ENCODE results near the gene PRELID2.
A peak's percentile ranks its signal among the peaks of the same experiment; 100 is the strongest.
"Not testable (repeated sequence)": the region's sequence is repeated elsewhere in the genome, so short reads cannot be mapped to it uniquely, and the experiment has no call there.

PRELID2 gene

DNA sequence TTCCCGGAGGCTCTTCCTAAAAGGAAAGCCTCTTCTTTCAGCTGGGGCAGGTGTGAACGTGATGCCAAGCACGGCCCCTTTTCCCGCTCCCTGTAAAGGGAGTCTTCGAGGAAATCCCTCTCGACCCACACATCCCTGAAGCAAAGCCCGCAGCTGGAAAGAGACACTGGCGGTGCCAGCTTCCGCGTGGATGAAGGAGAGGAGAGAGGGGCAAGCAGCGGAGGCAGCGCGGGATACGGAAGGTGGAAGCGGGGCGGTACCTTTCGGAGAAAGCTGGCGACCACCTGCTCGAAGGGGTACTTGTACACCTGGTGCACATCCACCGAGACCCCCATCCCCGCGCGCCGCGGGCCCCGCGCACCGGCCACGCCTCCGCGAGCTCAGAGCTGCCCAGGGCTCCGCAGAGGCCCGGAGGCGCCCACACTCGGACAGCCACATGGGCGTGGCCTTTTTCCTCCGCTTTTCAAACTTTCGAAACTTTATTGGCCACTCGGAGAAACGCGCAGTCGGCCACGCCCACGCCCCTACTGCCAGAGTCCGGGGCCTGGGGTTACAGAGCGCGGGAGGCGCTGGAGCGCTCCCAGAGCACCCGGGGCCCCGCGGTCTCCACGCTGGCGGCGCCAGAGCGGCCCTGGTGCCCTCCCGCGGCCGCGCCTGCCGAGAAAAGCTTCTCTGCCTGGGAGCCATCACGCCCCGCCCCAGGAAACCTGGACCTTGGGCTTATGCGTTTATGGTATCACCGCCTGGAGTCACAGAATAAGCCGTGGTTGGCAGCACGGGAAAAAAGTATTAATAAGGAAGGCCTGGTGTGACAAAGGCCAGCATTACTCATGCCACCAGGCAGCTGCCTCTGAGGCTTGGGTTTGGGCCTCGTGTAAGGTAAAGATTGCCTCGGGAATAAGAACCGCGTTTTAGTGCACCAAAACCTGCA, at the start of gene PRELID2:
PRELID2 (minus strand) TSS at position 426 of the 931 bp plus-strand sequence; CDS start at position 335, 91 bp downstream.
- peak within 1 kb of the TSS; percentile 50 to 84 (median 73) for H3K4me3 ChIP-seq
- H3K27ac ChIP-seq = peak within 1 kb of the TSS in 17 of 21 experiments; percentile 21 to 80 (median 73)

- Histone ChIP-seq H3K27ac (no peak overlapping the region), H3K4me3 (no peak overlapping the region)
Measured at GRCh38 chr5:145874765-145875164, 39.6 kb upstream of the PRELID2 start.

DNA sequence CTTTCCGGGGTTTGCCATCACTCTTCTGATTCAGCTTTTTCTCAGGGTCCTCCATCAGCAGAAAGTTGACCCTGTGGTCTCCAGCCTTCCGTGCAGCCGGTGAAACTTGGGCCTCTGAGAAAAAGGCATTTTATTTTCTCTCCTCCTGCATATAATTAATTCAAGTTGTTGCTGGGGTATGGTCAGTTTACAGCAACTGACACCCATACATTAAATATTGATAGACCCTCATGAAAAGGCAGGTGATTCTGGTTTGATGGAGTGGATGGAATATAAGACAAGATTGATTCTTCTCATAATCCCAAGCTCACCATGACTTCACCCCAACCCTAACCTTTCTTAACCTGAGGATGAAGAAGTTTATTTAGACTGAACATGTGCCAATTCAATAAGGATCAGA, 37.8 kb upstream of the PRELID2 start, which contains the start of gene GRXCR2:
GRXCR2 (minus strand) TSS at position 101 of the 400 bp plus-strand sequence; CDS start at position 55, 46 bp downstream.
- Histone ChIP-seq H3K27ac (no peak within 1 kb of the TSS), H3K4me3 (no peak within 1 kb of the TSS)

DNA sequence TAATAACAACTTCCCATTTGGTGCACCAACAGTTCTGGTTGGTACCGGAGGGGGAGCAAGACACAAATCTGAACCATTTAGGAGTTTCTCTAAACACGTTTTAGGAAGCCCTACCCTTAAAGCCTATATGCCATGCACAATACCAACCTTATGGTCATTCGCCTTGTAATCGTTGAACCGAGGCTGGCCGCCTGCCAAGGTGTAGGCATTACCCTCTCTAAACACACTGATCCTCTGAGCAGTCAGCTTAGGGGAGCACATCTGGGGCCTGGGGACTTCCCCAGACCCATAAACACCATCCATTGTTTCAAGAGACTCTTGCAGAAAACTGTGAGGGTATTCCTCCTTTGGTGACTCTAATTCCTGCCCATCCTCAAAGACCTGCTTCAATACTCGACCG, 37.3 kb upstream of the PRELID2 start:
- no peak overlapping the region for H3K4me3 ChIP-seq

GRCh38 chr5:145869753-145870152, 34.6 kb upstream of the PRELID2 start:
- Histone ChIP-seq H3K4me3 (no peak overlapping the region), H3K27ac (no peak overlapping the region)

More for the DNA sequence above, 37.3 kb upstream of the PRELID2 start:
- no peak overlapping the region for H3K27ac ChIP-seq

DNA sequence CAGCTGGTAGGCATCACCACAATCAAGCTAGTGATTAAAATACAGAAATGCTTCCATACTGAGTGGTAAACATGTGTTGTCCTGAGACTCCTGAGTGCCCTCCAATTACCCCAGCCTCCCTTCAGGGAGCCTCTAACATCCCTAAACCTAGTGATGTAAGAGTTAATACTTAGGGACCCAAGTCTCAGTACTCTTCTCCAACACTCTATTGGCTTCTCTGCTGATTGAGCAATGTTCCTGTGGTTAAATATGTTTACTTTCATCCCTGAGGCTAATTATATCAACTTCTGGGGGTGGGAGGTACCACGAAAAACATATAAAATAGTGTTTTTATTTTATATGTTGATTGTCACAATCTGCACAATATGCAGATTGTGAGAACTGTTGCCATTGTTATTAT, 32.7 kb upstream of the PRELID2 start:
- no peak overlapping the region for H3K27ac ChIP-seq

GRCh38 chr5:145864432-145864831, 29.3 kb upstream of the PRELID2 start:
- H3K27ac ChIP-seq = not testable (repeated sequence)

More for the DNA sequence above, 32.7 kb upstream of the PRELID2 start:
- H3K4me3 ChIP-seq = no peak overlapping the region

GRCh38 chr5:145863003-145863402, 27.9 kb upstream of the PRELID2 start:
- Histone ChIP-seq H3K4me3 (no peak overlapping the region), H3K27ac (no peak overlapping the region)

More at GRCh38 chr5:145864432-145864831, 29.3 kb upstream of the PRELID2 start:
- not testable (repeated sequence) for H3K4me3 ChIP-seq

GRCh38 chr5:145859897-145860296, 24.8 kb upstream of the PRELID2 start:
- Histone ChIP-seq H3K4me3 (no peak overlapping the region), H3K27ac (no peak overlapping the region)

GRCh38 chr5:145859453-145859852, 24.3 kb upstream of the PRELID2 start:
- Histone ChIP-seq H3K4me3 (no peak overlapping the region), H3K27ac (peak overlapping the region in 1 of 21 experiments; percentile 42)

DNA sequence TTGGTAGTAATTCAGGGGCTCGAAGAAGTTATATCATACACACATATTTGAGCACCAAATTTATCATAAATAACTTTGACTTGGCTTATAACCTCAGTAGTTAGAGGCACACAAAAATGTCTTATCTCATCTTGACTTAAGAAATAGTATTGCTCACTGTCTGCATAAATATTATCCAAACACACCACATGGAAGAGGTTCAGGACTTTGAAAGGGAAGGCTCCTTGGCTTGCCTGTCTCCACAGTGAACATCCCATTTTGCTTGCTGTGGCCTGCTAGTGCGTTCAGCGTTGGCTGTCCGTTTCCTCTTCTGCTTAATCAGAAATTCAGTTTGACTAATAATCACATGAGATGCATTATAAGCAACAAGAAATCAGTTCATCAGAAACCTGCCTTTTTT, 23.8 kb upstream of the PRELID2 start:
- Histone ChIP-seq H3K27ac (peak overlapping the region in 1 of 21 experiments; percentile 42), H3K4me3 (no peak overlapping the region)

GRCh38 chr5:145856285-145856818, 21.2 kb upstream of the PRELID2 start:
- H3K4me3 ChIP-seq = peak overlapping the region in 5 of 7 experiments; percentile 10 to 31 (median 24)
- peak overlapping the region in 16 of 21 experiments; percentile 1 to 68 (median 41) for H3K27ac ChIP-seq

DNA sequence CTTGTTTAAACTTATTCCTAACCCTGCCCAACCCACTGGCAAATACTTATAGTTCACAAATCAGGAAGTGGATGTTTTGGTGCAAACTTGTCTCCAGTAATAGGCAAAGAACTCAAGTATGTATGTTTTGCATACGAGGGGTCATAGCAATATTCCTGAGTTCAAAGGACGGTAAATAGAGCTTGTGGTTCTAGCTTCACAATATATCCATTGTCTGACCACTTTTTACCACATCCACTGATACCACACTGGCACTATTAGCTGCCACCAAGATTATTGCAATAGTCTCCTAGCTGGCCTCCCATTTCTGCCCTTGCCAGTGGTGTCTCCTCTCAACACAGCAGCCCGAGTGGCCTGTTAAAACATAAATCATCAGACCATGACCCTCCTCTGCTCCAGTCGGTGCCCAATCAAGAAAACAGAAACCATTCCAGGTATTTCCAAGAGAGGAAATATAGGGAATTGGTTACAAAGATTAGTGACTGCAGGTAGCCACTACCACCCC, 20.7 kb upstream of the PRELID2 start:
- Histone ChIP-seq H3K4me3 (peak overlapping the region in 3 of 7 experiments; percentile 15 to 31 (median 26)), H3K27ac (peak overlapping the region in 13 of 21 experiments; percentile 1 to 68 (median 48))

GRCh38 chr5:145854651-145855258, 19.6 kb upstream of the PRELID2 start:
- H3K4me3 ChIP-seq = no peak overlapping the region

DNA sequence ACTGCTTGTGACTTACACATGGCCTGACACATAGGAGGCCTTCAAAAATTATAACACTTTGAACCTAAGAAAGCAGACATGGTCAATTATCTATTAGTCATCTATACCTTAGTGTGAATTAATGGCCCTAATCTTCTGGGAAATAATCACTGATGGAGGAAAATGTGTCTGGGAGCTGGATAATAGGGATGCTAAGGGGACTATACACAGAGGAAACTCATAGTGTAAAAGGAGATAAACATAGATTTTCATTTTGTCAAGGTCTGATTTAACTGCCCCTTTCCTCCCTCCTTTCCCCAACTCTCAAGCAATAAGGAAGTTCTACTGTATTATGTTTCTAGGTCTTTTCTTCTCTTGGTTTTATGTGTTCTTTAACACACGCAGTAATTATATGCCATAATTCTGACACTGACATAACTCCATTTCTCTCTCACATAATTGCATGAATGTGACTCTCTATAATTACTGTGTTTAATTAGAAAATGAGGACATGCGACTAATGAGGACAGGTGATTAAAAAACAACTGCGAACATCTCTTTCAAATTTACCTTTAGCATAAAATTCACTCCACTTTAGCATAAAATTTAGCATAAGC, 18.7 kb upstream of the PRELID2 start:
- no peak overlapping the region for H3K4me3 ChIP-seq
- no peak overlapping the region for H3K27ac ChIP-seq

More at GRCh38 chr5:145854651-145855258, 19.6 kb upstream of the PRELID2 start:
- peak overlapping the region in 1 of 21 experiments; percentile 21 for H3K27ac ChIP-seq

DNA sequence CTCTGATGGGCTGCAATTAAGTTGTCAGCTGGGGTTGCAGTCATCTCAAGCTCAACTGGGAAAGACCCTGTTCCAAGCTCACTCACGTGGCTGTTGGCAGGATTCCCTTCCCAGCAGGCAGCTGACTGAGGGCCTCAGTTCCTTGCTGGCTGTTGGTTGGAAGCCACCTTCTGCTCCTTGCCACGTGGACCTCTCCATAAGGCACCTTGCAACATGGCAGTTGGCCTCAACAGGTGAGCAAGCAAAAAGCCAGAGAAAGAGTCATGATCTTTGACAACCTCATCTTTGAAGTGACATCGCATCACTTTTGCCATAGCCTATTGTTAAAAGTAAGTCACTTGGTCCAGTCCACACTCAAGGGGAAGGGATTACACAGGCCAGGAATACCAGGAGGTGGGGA, 17.8 kb upstream of the PRELID2 start:
- H3K4me3 ChIP-seq = no peak overlapping the region
- no peak overlapping the region for H3K27ac ChIP-seq

DNA sequence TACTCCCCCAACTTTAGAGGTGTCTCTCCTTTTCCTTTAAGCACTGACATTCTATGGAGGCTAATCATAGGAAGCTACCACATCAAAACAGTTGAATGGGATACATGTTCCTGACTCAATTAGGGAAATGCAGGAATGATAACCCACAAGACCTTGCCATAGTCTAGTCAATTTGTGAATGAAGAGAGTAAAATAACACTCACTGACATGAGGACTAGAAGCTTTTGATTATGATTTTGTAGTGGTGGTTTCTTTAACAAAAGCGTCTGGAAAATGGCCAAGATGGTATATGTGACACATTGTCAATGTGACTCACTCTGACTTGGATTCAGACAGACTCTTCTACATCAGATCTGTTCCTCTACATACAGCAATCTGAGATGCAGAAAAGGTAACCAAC, 13.7 kb upstream of the PRELID2 start:
- Histone ChIP-seq H3K27ac (no peak overlapping the region), H3K4me3 (no peak overlapping the region)

DNA sequence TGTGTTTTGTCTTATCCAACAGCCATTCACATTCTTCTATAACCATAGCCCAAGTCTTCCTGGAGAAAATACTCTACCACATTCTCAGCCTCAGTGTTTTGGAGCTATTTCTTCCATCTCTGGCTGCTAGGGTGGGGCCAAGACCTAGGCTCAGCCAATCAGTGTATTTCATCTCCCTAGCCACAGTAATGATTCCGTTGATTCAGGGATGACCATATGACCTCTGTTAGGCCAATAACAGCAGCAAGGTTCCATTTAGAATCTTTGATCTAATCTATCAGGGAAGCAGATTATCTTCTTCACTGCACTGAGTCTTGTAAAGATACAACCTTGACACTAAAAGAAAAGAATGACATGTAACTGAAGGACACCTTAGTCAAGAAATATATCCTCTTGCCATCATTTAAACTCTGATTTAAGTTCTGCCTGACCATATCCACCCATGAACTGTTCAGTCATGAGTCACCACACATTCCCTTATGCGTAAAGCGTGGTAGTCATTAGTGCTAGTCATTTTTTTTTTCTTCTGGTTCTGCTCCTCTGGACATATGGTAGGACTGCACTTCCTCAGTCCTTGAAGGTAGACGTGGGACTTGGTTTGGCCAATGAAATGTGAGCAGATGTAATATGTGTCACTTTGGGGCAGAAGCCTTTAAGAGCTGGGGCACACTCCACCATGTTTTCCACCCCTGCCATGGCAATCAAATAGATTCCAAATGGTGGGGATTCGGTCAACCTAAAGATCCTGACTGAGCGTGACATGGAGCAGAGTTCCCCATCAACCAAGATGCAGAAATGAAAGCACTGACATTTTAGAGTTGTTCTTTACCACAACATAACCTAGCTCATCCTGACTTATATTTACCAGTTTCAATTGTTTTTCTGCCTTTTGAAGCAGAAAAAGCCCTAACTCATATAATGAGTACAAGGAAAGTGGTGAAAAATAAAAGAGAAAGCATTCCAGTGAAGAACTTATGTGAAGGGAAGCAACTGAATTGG, 12.7 kb upstream of the PRELID2 start:
- no peak overlapping the region for H3K27ac ChIP-seq
- H3K4me3 ChIP-seq = no peak overlapping the region

All from skin epidermis (tissue), 12 donors.